Stimulated activated CD8-positive, alpha-beta memory T cell treated with anti-CD3 and anti-CD28 coated beads, Interleukin-15, amount 100 ng/mL, for 4 hours (primary cell): ENCODE results near the gene PIAS3.
"Not testable (repeated sequence)": the region's sequence is repeated elsewhere in the genome, so short reads cannot be mapped to it uniquely, and the experiment has no call there.

Experiments used
- DNase-seq, 2 donors: peaks; one replicate each; pipeline ENCODE4 v3.0.0-alpha.2; 2020; ENCODE audit warnings: low read depth in 2 of 2

PIAS3 gene

GRCh38 chr1:145874646-145875045, 15.8 kb upstream of the PIAS3 start:
- no peak for DNase-seq

- DNase-seq, result no peak
Observed at GRCh38 chr1:145871994-145872924, 13.4 kb upstream of the PIAS3 start.

DNA sequence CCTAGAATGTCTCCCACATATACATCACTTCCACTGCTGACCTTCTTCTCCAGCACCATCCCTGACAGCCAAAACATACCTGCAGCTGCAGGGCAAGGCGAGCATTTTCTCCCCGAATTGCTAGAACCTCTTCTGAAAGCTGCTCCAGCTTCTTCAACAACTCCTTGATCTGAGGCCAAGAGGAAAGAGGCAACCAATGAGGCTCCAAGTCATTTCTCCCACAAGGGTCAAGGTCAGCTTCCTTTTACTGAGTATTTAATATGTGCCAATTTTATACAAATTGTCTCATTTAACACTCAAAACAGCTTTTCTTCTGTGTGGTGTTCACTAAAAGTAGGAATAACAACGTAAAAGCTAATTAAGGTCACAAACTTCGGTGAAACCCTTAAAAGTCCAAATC, 9.4 kb upstream of the PIAS3 start:
- no peak for DNase-seq

GRCh38 chr1:145863282-145864018, 4.6 kb upstream of the PIAS3 start:
- DNase-seq, result no peak

- peak; percentile 56 to 66 for DNase-seq
Observed at GRCh38 chr1:145859491-145860023, 676 bp upstream of the PIAS3 start.

GRCh38 chr1:145858238-145858900, 512 bp downstream of the PIAS3 start:
- no peak for DNase-seq

DNA sequence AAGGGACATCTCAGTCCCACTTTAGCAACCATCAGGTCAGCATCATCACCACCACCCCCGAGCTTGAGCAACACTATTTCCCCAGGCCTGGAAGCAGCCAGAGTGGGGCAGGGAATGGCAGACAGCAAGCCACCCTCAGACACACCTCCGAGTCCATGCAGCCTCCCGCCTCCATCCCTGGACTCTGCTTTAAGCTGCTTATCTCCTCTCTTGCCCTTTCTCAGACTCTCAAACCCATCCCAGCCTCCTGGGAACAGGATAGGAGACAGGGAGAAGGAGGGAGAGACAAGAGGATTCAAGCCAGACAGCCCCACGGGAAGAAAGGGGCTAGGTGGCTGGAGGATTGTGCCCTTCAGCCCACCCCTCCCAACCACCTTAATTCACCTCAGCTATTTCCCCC, 1.7 kb downstream of the PIAS3 start:
- DNase-seq, result no peak

DNA sequence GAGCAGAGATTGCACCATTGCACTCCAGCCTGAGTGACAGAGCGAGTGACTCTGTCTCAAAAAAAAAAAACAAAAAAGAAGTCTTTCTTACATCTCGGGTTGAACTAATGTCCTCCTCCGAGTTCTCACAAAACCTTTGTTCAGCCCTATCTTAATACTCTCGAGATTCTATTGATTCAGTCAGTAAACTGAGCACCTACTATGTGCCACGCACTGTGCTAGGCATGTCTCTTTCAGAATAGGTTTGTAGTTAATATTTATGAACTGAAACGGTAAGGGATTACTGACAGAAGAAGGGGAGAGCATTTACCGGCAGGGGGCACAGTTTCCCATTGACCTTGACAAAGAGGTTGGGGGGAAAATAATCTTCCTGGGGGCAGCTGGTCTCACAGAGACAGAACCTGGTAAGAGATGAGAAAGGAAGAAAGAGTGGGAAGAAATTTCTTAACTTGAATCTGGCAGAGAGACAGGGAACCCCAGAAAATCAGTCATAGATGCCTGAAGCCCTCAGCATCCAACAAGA, 3.4 kb downstream of the PIAS3 start:
- no peak for DNase-seq

- DNase-seq, result no peak
Observed at GRCh38 chr1:145849356-145850160, 9.3 kb downstream of the PIAS3 start.

- no peak for DNase-seq
Observed at GRCh38 chr1:145847827-145848226, 11.1 kb downstream of the PIAS3 start.

DNA sequence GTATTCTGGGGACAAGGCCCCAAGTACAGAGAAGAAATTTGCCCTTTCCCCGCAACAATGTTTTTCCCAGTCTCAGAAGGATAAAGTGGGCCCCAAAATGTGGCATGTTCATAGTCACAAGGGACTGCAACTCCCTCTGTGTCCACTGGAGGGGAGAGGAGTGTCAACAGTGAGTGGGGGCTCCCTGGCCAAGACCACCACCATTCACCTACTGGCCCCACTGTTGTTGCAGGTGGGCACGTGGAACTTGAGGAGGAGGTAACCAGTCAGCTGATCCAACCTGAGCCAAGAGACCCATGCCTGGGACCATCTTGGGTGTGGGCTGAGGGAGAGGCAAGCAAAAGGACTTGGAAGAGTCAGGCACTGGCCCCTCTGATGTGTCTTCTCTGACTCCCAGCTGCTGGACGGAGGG, 12.7 kb downstream of the PIAS3 start:
- no peak for DNase-seq

- DNase-seq, result peak; percentile 46 to 49
Observed at GRCh38 chr1:145845514-145846161, 13.2 kb downstream of the PIAS3 start, which contains the start of gene NUDT17. Gene NUDT17, plus strand, starts transcription at chr1:145845630. Its CDS starts 11 bp downstream, at chr1:145845641.

DNA sequence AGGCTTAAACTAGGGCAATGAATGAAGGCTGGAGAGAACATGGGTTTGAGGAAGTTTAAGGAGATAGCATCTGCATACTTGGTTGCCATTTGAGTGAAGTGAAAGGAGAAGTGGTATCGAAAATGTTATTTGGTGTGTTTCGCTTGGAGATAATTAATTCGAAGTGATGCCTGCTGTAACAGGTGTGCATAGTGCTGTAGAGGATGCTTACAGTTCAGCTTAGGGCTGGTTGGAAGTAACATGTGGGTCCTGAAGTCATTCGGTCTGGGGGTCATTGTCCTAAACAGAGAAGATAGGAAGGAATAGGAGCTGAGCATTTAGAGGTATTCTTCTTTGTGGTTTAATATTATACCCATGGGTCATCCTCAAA, 13.8 kb downstream of the PIAS3 start:
- no peak for DNase-seq

- DNase-seq, result no peak
Observed at GRCh38 chr1:145843031-145843430, 15.8 kb downstream of the PIAS3 start.

- no peak for DNase-seq
Observed at GRCh38 chr1:145837656-145838055, 21.2 kb downstream of the PIAS3 start.

GRCh38 chr1:145830810-145831209, 28.1 kb downstream of the PIAS3 start:
- DNase-seq, result not testable (repeated sequence)

GRCh38 chr1:145828367-145829026, 30.4 kb downstream of the PIAS3 start:
- no peak for DNase-seq

- DNase-seq, result no peak
Observed at GRCh38 chr1:145827966-145828365, 30.9 kb downstream of the PIAS3 start.

DNA sequence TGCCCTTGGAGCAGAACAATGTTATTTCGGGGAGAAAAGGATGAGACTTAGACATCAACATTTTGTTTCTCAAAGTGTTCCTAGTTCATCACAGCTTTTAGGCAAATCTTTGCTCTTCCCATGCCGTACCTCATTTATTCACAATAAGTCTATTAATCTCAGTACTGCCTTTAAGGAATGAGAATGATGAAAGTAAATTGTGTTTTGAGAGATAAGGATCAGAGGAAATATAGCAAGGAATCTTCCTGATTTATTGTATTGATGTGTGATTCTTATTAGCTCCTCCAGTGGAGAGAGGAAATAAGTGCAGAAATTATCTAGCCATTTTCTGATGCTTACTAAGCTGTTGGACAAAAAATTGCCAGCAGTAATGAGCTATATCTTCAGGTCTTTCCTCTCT, 32.9 kb downstream of the PIAS3 start:
- DNase-seq, result no peak

- no peak for DNase-seq
Observed at GRCh38 chr1:145824499-145824842, 34.4 kb downstream of the PIAS3 start.
